ENCODE measurements around the gene ACACA. TPM values are rescaled to one million over a fixed set of nuclear protein-coding genes. Genes with fewer than 3 reads are reported as not detected.

Gene ACACA
- total and polyA plus RNA-seq, 9 of the 15 experiments (the other 6 are each of a cell fraction or from before 2014, with no cell fraction given) = 35.9 to 135 (median 88.4) TPM

DNA sequence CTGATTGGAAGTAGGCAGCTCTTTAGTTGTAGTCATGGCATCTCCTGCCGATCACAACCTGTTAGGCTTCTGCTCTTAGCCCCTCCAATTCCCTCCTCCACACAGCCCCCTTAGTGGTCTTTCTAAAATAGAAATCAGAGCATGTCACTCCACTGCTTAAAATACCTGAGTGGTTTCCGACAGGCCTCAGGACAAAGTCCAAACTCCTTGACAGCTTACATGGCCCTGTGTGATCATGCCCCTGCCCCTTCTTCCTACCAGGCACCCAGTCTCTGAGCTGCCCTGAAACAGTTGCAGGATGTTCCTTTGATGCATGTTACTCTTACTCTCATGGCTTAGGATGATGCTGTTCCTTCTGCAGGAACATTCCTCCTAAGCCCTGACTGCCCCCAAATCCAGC, 310.6 kb downstream of the ACACA start:
- Histone ChIP-seq H4K20me1 (replicated peaks; ENCODE audit: control insufficient read depth, insufficient read depth, low read length) (no peaks in the 10 kb centered on the region), H3K9ac (ENCODE audit: insufficient read depth in 1 of 2, low read depth in 2 of 2, low read length in 2 of 2) (no peak overlapping the region), H3K4me1 (replicated peaks in 1 of 2; ENCODE audit: control insufficient read depth in 2 of 2, insufficient read depth in 2 of 2, low read length in 2 of 2) (no peaks in the 10 kb centered on the region), H3K79me2 (ENCODE audit: control insufficient read depth, insufficient read depth, low read length) (no peaks in the 10 kb centered on the region), H3K4me3 (no peak overlapping the region), H3K9me1 (ENCODE audit: control insufficient read depth, insufficient read depth, low read length) (no peaks in the 10 kb centered on the region), H2AFZ (ENCODE audit: low read depth, low read length) (no peak overlapping the region), H3K36me3 (ENCODE audit: control insufficient read depth, insufficient read depth, low read length) (peaks cover 94% of the 10 kb centered on the region), H3K27me3 (ENCODE audit: control insufficient read depth in 2 of 2, insufficient read depth in 2 of 2, low read length in 2 of 2) (no peaks in the 10 kb centered on the region), H3K4me2 (ENCODE audit: insufficient read depth, low read length) (no peak overlapping the region), H3K27ac (ENCODE audit: extremely low read depth, low read depth, low read length) (no peak overlapping the region), H3K9me3 (replicated peaks; ENCODE audit: control insufficient read depth, insufficient read depth, low read depth, low read length) (no peaks in the 10 kb centered on the region)
- in situ Hi-C loops (cut with MboI) = no loop called here
- ATAC-seq (no peak), FAIRE-seq (no peak), DNase-seq (ENCODE audit: extremely low read depth in 1 of 4, low spot score in 3 of 4) (no peak)
- ChIA-PET POLR2A (interaction anchor here (0.6 to 3.8 kb wide), 3 partner anchors 9 to 54 kb away, joined by 3 to 10 read pairs (median 3); no protein-coding TSS in a partner anchor), CTCF (ENCODE audit: low intra/inter-chr PET ratio) (no interaction called here)
- 100% methylated on average over 2 of the region's 2 CpGs for WGBS (ENCODE audit: insufficient coverage, low coverage, missing lambda C conversion rate)
- intact Hi-C loops (cut with micrococcal nuclease) = no loop called here
- no TSS peak for BruUV-seq (replicated peaks)
- no peak for TF ChIP-seq PCBP1 (IDR thresholded peaks at IDR 0.05; ENCODE audit: low read depth, low read length, poor library complexity, severe bottlenecking)
- no peak for TF ChIP-seq FOS (IDR thresholded peaks at IDR 0.05; ENCODE audit: extremely low read depth, insufficient read length)
- no peak for TF ChIP-seq ETS1 (conservative IDR thresholded peaks at IDR 0.05; ENCODE audit: control insufficient read depth, low read depth, low read length)
- no peak for TF ChIP-seq WHSC1 (IDR thresholded peaks at IDR 0.05; ENCODE audit: low read length)
- no peak for TF ChIP-seq ZNF444 (CRISPR knock-in tag; IDR thresholded peaks at IDR 0.05)
- TF ChIP-seq RAD21 (CRISPR knock-in tag; conservative IDR thresholded peaks at IDR 0.05 in 1 of 2, IDR thresholded peaks at IDR 0.05 in 1 of 2) = no peak
- TF ChIP-seq UBTF (IDR thresholded peaks at IDR 0.05; ENCODE audit: borderline replicate concordance in 1 of 2, low read depth in 2 of 2, low read length in 2 of 2) = no peak
- no peak for TF ChIP-seq DACH1 (IDR thresholded peaks at IDR 0.05; ENCODE audit: partially characterized antibody)
- TF ChIP-seq HNRNPUL1 (IDR thresholded peaks at IDR 0.05; ENCODE audit: low read length) = no peak
- TF ChIP-seq ZNF212 (CRISPR knock-in tag; IDR thresholded peaks at IDR 0.05) = no peak

Measured in K562 (cell line).